Frontal cortex (tissue), 4 donors: Measurements from ENCODE around the gene PAPPA. TPM values are rescaled to one million over a fixed set of nuclear protein-coding genes. Genes with fewer than 3 reads are reported as not detected.

Experiments
- DNase-seq, 2 donors: peaks; one replicate each; pipeline ENCODE4 v3.0.0; 2012; ENCODE audit warnings: low spot score in 2 of 2
- FAIRE-seq: peaks from 2 replicates; lab custom pipeline; 2012; peaks lifted over from hg19 to GRCh38; lab: Jason Lieb, UNC
- total RNA-seq: library from RNA; depleted of rRNA; stranded (reverse); fragments of >200 nt; gene quantifications from one replicate; pipeline ENCODE4 v1.2.3, GENCODE V29; 2014
- donor health status: control.
- donor health status: control.
- donor health status: control.

PAPPA gene
- total RNA-seq, 1 donor from 2014 or later, result under 0.01 TPM

DNA sequence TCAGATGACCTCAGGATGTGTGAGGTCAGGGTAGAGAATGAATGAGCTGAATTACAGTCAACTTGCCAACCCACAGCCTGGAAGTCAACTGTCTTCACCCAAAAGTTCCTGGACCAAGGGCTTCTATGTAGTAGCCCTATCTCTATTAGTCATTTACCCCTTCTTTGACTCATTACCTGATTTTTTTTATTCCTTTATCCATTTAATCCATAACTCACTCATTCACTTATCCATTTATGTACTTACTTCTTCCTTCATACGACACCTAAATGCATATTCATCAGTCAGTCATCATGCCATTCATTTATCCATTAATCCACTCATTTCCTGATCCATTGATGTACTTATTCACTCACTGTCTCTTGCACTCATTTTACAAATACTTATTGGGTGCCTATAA is 212.7 kb downstream of the PAPPA start:
- no peak for FAIRE-seq
- no peak for DNase-seq

DNA sequence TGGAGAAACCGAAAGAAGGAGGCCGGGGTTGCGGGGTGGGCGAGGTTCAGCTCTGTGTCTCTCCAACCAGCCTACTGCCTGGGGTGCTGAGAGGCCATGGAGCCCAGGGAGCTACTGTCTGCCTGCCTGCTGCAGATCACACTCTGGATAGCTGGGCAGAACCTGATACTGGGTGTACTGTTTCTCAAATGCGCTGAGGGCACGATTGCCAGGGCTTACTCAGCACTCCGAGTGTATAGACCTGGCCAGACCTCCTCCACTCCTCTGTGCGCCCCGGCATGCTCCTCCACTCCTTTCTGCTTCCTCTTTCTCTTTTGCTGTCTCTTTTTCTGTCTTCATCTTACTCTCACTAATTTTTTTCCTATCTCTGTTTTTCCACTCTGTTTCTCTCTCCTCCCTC is 215.1 kb downstream of the PAPPA start:
- FAIRE-seq (no peak), DNase-seq (no peak)

DNA sequence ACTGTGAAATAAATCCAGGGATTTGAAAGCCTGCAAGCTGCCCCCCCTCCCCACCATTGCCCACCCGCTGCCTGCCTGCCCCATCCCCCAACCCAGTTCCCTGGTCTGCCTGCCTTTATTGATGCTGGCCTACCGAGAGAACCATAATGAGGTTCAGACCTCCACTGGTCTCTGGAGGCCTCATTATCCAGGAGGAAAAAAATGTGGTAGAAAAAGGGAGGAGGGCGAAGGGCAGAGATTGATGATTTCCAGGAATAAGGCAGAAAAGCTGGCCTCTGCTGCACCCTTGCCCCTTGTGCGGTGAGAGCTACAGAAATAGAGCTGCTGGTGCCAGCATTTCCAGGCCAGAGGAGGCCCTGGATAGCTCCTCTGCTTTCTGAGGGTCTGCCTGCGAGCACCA is 216.1 kb downstream of the PAPPA start:
- FAIRE-seq (no peak), DNase-seq (no peak)

DNA sequence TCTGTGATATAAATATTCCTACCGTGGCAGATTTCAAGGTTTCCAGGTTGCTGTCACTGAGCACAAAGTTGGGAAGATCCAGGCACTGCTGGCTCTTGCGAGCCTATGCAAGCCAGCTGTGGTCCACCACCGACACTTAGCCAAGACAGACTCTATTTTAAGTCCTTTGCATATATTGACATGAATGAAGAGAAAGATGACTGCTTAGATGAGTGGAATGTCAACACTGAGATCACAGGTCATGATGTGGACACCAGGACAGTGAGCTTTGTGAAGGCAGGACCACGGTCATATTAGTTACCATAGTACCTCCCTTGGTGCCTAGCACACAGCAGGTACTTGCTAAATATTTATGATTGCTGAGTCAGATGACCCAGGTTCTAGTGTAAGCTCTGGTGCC is 217.0 kb downstream of the PAPPA start:
- FAIRE-seq, result no peak
- DNase-seq, result no peak

DNA sequence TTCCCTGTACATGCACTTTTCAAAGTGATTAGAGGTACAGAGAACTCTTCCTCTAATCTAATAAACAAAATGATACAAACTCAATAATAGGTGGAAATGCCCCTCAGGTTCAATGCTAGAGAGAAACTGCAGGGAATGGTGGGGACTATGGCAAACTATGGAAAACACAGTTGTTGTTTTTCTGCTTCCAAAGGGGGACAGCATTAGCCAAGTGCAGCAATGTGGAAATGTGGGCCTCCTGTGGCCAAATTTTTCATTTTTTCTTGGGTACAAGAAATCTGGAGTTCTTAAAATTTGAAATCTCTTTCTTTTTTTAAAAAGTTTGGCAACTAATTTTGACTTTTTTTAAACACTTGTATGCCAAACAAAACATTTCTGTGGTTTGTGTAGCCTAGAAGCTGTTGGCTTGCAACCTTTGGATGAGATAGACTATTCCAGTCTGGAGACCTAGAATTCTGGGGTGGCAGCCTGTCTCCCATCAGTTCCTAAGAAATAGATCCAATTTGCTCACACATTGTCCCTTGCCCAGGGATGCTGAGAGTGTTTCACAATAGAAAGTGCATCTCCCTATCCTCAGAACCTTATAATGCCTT is 218.6 kb downstream of the PAPPA start:
- no peak for FAIRE-seq

DNA sequence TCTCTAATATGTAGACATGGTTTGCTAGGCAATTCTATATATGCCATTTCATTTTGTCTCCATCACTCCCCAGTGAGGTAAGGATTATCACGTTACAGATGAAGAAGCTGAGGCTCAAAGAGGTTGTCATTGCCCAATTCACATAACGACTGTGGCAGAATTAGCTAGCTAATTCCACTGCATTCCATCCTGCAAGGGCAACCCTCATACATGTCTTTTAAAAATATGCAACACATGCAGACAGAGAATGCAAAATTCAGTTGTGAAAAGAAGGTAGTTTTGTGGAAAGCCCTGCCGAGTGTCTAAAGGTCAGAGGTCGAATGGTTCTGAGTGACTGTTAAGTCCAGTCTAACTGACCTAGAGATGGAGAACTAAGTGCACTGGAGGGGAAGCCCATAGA is 219.2 kb downstream of the PAPPA start:
- DNase-seq (no peak), FAIRE-seq (no peak)

More for the DNA sequence above, 218.6 kb downstream of the PAPPA start:
- DNase-seq, result no peak

DNA sequence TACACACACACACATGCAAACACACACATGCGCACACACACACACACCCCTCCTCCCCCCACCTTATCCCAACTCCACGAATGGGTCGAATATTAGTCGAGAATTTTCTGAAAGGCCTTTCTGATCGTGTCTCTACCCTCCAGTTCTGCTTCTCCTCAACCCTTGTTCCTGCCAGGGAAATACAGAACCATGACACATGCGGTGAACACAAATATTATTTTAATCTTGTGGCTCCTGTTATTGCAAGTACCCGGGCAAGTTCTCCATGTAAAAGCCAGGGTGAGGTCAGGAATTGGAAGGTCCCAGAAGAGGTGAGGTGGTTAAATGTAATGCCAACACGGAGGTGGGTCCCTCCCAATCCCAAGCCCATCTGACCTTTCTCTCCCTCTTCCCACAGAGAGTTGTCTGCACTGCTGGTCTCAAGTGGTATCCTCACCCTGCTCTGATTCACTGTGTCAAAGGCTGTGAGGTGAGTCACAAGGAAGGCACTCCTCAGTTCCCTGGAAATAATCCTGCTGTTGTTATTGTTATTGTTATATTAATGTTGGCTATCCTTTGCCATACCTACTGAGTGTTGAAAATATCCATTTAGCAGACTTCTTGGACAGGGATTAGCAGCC is 223.7 kb downstream of the PAPPA start:
- DNase-seq, result no peak
- no peak for FAIRE-seq

DNA sequence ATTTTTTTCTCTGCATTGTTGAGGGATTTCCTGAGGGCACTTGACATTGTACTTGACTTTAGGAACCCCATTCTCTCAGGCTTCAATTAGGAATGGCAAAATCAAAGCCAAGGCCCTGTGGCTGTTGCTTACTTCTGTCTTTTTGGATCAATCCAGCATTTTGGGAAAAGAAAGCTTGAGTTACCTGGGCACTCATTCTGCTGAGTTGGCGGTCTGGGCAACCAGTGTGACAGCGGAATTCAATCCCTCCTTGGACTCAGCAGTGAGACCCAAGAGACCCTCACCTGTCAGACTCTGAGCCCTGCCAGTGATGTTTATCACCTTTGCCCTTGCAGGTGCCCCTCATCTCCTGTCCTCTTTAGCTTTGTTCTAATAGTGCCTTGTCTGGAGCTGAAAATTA is 225.3 kb downstream of the PAPPA start:
- DNase-seq, result no peak
- FAIRE-seq, result no peak

DNA sequence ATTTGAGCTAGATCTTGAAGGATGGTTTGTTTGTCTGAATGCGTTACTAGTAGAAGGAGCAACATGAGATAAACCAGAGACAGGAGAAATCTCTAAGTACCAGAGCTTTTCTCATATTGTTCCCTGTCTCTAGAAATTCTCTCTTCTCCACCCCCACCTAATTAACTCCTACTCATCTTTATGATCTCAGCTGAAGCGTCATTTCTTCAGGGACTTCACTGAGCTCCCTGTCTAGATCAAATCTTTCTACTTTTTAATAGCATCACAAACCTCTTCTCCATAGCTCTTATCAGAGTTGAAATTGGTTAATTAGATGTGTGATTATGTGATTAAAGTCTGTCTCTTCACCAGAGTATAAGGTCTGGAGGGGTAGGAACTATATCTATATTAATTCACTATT is 226.2 kb downstream of the PAPPA start:
- no peak for DNase-seq
- no peak for FAIRE-seq

DNA sequence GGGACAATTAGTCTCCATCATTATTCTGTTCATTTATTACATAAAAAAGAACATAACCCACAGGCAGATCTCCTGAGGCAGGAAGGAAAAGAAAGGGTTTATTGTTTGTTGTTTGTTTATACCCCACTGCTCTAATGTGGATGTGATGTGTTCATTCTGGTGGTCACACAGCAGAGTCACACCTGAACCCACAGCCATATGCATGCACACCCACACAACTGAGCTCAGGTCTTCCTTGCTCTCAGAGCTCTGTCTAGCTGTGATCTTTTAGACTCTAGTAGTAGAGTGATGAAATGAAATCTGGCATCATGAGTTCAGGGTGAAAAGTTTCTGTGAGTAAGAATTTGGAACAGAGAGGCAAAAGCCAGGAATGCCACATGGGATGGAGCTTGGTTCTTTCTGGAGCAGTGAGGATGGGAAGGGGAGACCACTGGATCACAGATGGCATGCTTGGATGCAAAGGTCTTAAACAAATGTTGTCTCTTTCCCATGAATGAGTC is 227.0 kb downstream of the PAPPA start:
- FAIRE-seq (no peak), DNase-seq (no peak)

DNA sequence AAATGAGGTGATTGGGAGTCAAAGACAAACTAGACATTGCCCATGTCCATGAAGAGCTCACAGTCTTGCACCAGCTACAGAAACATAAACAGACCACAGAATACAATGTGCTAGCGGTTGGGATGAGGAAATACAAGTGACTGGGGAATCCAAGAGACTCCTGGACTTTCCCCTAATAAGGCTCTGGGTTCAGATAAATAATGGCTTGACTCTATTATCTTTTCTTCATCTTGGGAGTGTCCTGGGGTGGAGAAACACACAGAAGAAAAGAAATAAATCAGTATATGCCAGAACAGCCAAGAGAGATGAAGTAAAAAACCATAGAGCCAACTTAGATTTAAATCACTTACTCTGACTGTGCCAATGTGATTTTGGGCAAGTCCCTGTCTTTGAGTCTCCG is 227.8 kb downstream of the PAPPA start:
- FAIRE-seq, result no peak

DNA sequence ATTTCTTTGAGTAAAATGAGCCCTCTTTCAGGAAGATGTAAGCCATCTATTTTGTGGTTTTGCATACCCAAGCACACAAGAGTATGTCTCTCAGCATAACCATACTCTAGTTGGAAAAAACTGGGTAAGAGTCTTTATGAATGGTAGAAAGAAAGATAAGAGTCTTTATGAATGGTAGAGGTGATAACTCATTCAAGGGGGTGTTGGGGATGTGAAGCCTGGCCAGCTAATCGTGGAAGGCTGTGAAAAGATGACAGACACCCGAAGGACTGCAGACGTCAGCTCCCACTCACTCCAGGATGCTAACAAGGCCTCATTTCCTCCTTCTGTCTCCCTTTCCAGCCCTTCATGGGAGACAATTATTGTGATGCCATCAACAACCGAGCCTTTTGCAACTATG is 228.5 kb downstream of the PAPPA start:
- no peak for FAIRE-seq
- no peak for DNase-seq

More for the DNA sequence above, 227.8 kb downstream of the PAPPA start:
- DNase-seq, result no peak

DNA sequence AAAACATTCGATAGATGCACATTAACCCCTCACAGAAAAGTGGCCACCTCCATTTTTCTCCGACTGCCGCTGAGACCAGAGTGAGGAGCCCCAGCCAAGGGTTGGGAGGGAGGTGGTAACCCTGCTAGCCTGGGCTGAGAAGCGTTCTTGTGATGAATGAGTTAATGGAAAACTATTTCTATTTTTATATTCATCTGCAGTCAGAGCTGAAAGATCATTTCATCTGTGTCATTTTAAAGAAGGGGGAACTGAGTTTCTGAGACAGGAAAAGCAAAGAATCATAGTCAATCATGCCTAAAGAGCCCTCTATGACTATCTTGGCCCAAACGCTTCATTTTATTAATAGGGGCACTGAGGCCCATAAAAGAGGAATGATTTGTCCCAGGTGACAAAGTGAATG is 229.5 kb downstream of the PAPPA start:
- FAIRE-seq, result no peak

DNA sequence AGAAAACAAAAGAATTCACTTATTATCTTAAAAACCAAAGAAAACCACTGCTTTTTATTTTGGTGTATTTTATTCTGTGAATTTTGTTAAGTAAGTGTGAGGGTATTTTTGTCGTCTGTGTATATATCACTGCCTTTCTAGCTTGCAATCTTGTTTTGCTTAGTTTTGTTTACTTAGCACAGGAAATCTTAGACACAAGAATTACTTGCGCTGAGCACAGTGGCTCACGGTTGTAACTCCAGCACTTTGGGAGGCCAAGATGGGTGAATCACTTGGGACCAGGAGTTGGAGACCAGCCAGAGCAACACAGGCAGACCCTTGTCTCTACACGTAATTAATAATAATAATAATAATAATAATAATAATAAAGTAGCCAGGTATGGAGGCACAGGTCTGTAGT is 230.3 kb downstream of the PAPPA start:
- FAIRE-seq, result no peak

More for the DNA sequence above, 229.5 kb downstream of the PAPPA start:
- no peak for DNase-seq

DNA sequence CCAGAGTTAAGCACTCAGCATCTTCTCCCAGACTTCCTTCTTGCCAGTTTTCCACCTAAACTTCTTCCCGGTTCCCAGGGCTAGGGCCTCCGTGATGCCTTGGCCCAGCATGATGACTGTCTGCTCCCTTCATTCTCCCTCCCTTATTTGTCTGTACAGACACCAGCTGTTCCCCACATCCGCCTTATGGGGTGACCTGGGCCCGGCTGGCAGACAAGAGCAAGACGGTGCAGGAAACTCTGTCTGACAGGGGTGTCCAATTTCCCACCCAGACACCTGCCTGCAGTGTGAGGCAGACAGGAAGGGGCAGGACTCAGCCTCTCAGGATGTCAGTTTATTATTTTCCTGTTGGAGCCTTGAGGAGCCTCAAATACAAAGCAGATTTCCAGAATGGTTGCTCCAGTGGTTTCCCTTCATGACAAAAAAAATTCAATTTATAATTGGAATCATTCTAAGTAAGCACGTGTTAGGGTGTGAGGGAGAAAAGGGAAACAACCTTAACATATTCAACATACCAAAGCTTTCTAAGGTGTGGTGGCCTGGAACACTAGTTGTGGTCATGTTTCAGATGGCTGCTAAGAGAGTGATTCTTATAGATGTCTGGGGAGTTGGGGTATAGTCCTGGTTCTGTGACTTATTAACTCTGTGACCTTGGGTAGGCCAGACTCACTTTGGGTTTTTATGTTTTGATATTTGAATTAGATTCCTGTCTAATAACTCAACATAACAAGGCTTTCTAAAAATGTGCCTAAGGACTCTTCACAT is 234.5 kb downstream of the PAPPA start:
- no peak for DNase-seq

More for the DNA sequence above, 230.3 kb downstream of the PAPPA start:
- no peak for DNase-seq

DNA sequence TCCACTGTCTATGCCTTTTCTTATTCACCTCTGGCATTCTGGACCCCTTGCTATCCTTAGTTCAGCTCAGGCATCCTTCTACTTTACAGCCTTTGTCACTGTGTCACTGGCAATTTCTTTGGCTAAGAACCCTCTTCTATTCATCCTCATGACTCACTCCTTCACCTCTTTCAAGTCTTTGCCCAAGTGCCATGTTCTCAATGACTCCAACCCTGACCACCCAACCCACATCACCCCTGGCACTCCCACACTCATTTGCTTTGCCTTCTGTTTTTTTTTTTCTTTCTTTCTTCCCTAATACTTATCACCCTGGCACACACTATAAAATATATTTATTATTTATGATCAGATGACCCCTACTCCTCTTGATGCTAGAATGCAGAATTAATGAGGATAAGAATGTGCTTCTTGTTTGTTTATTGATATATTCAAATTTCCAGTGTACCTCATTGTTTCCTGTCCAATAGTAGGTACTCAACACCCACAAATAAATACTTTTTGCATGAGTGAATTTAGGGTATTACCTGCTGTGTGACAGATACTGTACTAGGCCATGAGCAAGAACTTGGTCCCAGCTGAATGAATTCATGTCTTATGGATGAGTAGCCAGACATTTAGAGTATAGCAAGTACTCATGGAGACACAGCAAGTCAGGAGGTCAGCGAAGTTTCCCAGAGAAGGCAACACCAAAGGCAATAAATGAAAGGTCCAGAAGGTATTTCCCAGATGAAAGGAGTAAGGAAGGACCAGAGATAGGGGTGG is 236.1 kb downstream of the PAPPA start:
- FAIRE-seq (no peak), DNase-seq (no peak)

More for the DNA sequence above, 234.5 kb downstream of the PAPPA start:
- FAIRE-seq, result no peak

DNA sequence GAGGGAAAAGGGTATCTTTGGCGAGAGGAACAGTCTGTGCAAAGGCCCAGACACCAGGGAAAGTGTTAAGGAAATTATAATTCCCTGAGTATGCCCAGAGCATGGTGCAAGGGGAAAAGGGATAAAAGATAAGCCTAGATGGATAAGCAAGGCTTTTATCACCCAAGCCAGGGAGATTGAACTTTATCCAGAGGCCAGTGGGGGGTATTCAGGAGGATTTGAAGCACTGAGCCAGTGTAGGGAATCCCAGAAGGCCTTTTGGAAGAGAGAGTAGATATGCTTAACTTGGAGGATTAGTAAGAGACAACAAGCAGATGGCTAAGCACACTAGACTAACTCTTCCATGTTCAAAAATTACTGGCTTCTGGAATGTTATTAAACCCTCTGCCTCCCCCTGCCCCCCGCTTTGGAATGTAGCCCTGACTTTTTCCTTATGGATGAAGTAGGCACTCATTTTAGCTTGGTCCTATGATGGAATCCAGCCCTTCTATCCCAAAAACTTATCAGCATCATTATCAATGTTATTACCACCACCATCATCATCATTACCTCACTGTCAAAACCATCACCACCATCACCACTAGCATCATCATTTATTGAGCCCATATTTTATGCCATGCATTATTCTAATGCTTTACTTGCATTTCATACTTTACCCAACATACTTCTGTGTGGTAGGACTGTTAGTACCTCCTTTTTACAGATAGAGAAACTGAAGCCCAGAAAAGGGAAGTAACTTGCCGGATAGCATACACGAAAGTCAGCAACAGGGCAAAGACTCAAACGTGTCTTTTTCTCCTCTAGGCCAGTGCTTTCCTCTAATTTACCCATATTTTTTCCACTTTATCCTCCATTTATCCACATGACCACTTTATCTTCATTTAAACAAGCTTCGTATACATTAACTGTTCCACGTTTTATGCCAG is 237.0 kb downstream of the PAPPA start:
- no peak for FAIRE-seq
- no peak for DNase-seq

DNA sequence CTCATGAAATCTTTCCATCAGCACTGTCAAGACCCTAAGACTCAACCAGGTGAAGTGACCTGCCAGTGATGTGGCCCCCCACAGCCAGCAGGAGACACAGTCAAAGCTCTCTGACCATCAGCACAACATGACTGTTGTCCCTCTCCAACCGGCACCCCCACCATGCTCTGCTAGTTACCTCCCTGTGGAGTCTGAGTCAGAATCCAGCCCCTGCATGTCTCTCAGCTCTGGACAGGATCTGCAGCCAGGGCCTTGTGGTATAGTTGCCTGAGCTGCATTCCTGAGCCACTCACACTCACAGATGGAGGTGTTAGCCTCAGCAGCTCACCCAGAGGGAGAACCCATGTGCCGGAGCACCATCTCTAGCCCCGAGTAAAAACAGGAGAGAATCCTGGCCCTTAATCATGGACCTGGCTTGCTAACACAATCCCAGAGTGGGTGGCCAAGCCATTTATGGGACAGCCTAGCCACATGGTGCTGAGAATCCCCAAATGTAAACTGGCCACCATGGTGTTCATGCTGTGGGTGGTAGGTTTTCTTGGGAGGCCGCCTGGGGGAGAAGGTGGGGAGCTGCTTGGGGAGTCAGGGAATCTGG is 237.8 kb downstream of the PAPPA start:
- DNase-seq (no peak), FAIRE-seq (no peak)

DNA sequence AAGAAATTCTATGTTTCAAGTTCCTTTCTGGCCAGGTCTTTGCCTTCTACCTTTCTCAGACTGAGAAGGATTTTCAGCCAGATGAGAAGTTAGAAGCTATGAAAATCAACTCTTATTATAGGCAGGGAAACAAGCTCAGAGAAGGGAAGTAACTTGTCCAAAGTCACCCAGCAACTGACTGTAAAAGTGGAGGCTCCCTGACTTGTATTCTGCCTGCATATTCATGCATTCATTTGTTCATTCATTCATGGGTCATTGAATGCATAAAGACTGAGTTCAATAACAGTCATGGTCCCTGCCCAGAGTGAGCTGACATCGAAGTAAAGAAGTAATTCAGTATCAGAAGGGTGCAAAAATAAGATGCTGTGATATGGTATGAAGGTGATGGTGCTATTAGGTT is 239.6 kb downstream of the PAPPA start:
- DNase-seq, result no peak
- FAIRE-seq, result no peak
